SU-DHL-6 (cell line): Measurements from ENCODE around the gene GGNBP2.

Experiments used
- CTCF ChIP-seq: fragments of 200-600 bp; sonication (generic); IDR thresholded peaks from one replicate; pipeline ENCODE4 v1.5.1; 2017; ENCODE audit warnings: antibody characterized with exemption, mild to moderate bottlenecking, low read length, moderate library complexity; ENCODE audit not compliant: insufficient read depth, poor library complexity, severe bottlenecking
- EZH2phosphoT487 ChIP-seq: fragments of 200-600 bp; sonication (generic), shearing (Covaris generic); conservative IDR thresholded peaks from 2 replicates; pipeline ENCODE4 v1.6.1; 2018; ENCODE audit warnings: mild to moderate bottlenecking, antibody characterized with exemption, low read length, moderate library complexity, mixed read lengths

- TF ChIP-seq CTCF (no peak), EZH2phosphoT487 (no peak)
Measured at GRCh38 chr17:36544307-36545076, at the start of gene GGNBP2.
